ENCODE data around the gene ISM2. TPM values are rescaled to one million over a fixed set of nuclear protein-coding genes. Genes with fewer than 3 reads are reported as not detected.

ISM2 gene
- total RNA-seq, 1 experiment from 2014 or later: not detected

GRCh38 chr14:77473921-77474320, 24.7 kb downstream of the ISM2 start:
- Histone ChIP-seq H3K9me3 (ENCODE audit: control insufficient read depth in 1 of 2, insufficient read depth in 1 of 2, low read depth in 1 of 2, low read length in 2 of 2) (no peaks in the 10 kb centered on the region), H3K27me3 (ENCODE audit: insufficient read depth, low read length) (0 out of 2 replicates have a peak, but pooled peaks cover 4% of the 10 kb centered on the region), H3K4me1 (ENCODE audit: control insufficient read depth in 1 of 2, insufficient read depth in 2 of 2, low read length in 2 of 2) (no peaks in the 10 kb centered on the region), H2AFZ (ENCODE audit: low read depth, low read length, poor library complexity, severe bottlenecking) (no peak overlapping the region), H3K4me3 (replicated peaks in 1 of 2; ENCODE audit: low read depth in 1 of 2, low read length in 2 of 2) (no peak overlapping the region), H3K79me2 (ENCODE audit: insufficient read depth, low read length) (no peaks in the 10 kb centered on the region), H3K9me2 (ENCODE audit: insufficient read depth) (no peaks in the 10 kb centered on the region), H3K27ac (ENCODE audit: low read depth, low read length) (no peak overlapping the region), H4K20me1 (ENCODE audit: insufficient read depth) (no peaks in the 10 kb centered on the region), H3K9ac (ENCODE audit: low read length) (no peak overlapping the region), H3K4me2 (ENCODE audit: low read length) (no peak overlapping the region), H3K36me3 (ENCODE audit: control insufficient read depth in 1 of 2, insufficient read depth in 2 of 2, low read length in 2 of 2) (peaks cover 2 to 8% of the 10 kb centered on the region in 2 experiments; a peak in 2 of 4 replicates)
- no peak for ATAC-seq
- POLR2A ChIA-PET: no interaction called here
- intact Hi-C loops (cut with micrococcal nuclease): no loop called here
- CTCF ChIA-PET: interaction anchor here (0.8 kb wide), 1 partner anchor 15 kb away, joined by 3 read pairs; no protein-coding TSS in a partner anchor
- TF ChIP-seq JUND (IDR thresholded peaks at IDR 0.05) (no peak), ZFX (IDR thresholded peaks at IDR 0.05) (no peak), SRF (IDR thresholded peaks at IDR 0.05; ENCODE audit: low read depth) (no peak), SP1 (IDR thresholded peaks at IDR 0.05; ENCODE audit: low read depth) (no peak), POLR2A (IDR thresholded peaks at IDR 0.05; ENCODE audit: borderline replicate concordance, extremely low read depth, insufficient read depth, insufficient read length) (no peak), ELF1 (IDR thresholded peaks at IDR 0.05; ENCODE audit: borderline replicate concordance, low read depth) (no peak), FOSL1 (IDR thresholded peaks at IDR 0.05; ENCODE audit: low read depth) (no peak), CBX3 (IDR thresholded peaks at IDR 0.05; ENCODE audit: low read depth) (no peak), TCF7L2 (IDR thresholded peaks at IDR 0.05; ENCODE audit: borderline replicate concordance, extremely low read depth, insufficient read depth, insufficient read length) (no peak), EZH2phosphoT487 (IDR thresholded peaks at IDR 0.05; ENCODE audit: borderline replicate concordance) (no peak), SIN3A (IDR thresholded peaks at IDR 0.05; ENCODE audit: low read depth) (no peak), POLR2AphosphoS5 (IDR thresholded peaks at IDR 0.05; ENCODE audit: low read depth, low read length) (no peak), YY1 (IDR thresholded peaks at IDR 0.05; ENCODE audit: extremely low read depth, insufficient replicate concordance, low read depth, low read length) (no peak)
- TF ChIP-seq, protein P1, sequence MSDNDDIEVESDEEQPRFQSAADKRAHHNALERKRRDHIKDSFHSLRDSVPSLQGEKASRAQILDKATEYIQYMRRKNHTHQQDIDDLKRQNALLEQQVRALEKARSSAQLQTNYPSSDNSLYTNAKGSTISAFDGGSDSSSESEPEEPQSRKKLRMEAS (IDR thresholded peaks at IDR 0.05): no peak
- TF ChIP-seq, protein P2, sequence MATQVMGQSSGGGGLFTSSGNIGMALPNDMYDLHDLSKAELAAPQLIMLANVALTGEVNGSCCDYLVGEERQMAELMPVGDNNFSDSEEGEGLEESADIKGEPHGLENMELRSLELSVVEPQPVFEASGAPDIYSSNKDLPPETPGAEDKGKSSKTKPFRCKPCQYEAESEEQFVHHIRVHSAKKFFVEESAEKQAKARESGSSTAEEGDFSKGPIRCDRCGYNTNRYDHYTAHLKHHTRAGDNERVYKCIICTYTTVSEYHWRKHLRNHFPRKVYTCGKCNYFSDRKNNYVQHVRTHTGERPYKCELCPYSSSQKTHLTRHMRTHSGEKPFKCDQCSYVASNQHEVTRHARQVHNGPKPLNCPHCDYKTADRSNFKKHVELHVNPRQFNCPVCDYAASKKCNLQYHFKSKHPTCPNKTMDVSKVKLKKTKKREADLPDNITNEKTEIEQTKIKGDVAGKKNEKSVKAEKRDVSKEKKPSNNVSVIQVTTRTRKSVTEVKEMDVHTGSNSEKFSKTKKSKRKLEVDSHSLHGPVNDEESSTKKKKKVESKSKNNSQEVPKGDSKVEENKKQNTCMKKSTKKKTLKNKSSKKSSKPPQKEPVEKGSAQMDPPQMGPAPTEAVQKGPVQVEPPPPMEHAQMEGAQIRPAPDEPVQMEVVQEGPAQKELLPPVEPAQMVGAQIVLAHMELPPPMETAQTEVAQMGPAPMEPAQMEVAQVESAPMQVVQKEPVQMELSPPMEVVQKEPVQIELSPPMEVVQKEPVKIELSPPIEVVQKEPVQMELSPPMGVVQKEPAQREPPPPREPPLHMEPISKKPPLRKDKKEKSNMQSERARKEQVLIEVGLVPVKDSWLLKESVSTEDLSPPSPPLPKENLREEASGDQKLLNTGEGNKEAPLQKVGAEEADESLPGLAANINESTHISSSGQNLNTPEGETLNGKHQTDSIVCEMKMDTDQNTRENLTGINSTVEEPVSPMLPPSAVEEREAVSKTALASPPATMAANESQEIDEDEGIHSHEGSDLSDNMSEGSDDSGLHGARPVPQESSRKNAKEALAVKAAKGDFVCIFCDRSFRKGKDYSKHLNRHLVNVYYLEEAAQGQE (IDR thresholded peaks at IDR 0.05; ENCODE audit: low read depth): no peak
- TF ChIP-seq, protein P3, sequence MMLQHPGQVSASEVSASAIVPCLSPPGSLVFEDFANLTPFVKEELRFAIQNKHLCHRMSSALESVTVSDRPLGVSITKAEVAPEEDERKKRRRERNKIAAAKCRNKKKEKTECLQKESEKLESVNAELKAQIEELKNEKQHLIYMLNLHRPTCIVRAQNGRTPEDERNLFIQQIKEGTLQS (IDR thresholded peaks at IDR 0.05): no peak
- TF ChIP-seq, protein P4, sequence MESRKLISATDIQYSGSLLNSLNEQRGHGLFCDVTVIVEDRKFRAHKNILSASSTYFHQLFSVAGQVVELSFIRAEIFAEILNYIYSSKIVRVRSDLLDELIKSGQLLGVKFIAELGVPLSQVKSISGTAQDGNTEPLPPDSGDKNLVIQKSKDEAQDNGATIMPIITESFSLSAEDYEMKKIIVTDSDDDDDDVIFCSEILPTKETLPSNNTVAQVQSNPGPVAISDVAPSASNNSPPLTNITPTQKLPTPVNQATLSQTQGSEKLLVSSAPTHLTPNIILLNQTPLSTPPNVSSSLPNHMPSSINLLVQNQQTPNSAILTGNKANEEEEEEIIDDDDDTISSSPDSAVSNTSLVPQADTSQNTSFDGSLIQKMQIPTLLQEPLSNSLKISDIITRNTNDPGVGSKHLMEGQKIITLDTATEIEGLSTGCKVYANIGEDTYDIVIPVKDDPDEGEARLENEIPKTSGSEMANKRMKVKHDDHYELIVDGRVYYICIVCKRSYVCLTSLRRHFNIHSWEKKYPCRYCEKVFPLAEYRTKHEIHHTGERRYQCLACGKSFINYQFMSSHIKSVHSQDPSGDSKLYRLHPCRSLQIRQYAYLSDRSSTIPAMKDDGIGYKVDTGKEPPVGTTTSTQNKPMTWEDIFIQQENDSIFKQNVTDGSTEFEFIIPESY (IDR thresholded peaks at IDR 0.05; ENCODE audit: extremely low read depth, insufficient replicate concordance, low read length): no peak
- RAD21 ChIA-PET (ENCODE audit: low non-redundant PET in 1 of 2, low total read pairs in 2 of 2, uncharacterized antibody in 2 of 2, unreplicated experiment in 2 of 2): no interaction called here
- no peak for DNase-seq (ENCODE audit: low read depth, low spot score)
- BruUV-seq (replicated peaks): no TSS peak

Measured in HCT116 (cell line).